Right lobe of liver (tissue), 6 donors: Measurements from ENCODE around the gene P2RX3. TPM values are rescaled to one million over a fixed set of nuclear protein-coding genes. Genes with fewer than 3 reads are reported as not detected.

Experiments
- ATAC-seq, 4 donors: fragments of 200-7000 bp; cut with Tn5 transposase; one replicate each; pipeline ENCODE4 v1.9.1; 2020; ENCODE audit warnings: mild to moderate bottlenecking in 4 of 4, moderate library complexity in 4 of 4
- DNase-seq, 3 donors: peaks; one replicate each; pipeline ENCODE4 v3.0.0-alpha.2; 2020
- H3K27ac ChIP-seq, 3 donors: fragments of 200-600 bp; one replicate each; pipeline ENCODE4 v1.8.0; 2022
- H3K27me3 ChIP-seq, 2 donors: fragments of 200-600 bp; one replicate each; pipeline ENCODE4 v1.8.0; 2022
- H3K36me3 ChIP-seq, 4 donors: fragments of 200-600 bp; sonication (generic) in 1 of 4; one replicate each; pipeline versions ENCODE4 v1.5.1 to v1.8.0; 2017 to 2022; ENCODE audit warnings: control low read depth in 1 of 4
- H3K4me1 ChIP-seq, 4 donors: fragments of 200-600 bp; sonication (generic) in 1 of 4; one replicate each; pipeline versions ENCODE4 v1.5.1 to v1.8.0; 2017 to 2022; ENCODE audit warnings: control low read depth in 1 of 4
- H3K4me3 ChIP-seq, 3 donors: fragments of 200-600 bp; one replicate each; pipeline ENCODE4 v1.8.0; 2022
- H3K9me3 ChIP-seq, 4 donors: fragments of 200-600 bp; sonication (generic) in 1 of 4; one replicate each; pipeline versions ENCODE4 v1.5.1 to v1.8.0; 2017 to 2022; ENCODE audit warnings: control low read depth in 1 of 4
- POLR2A ChIP-seq: fragments of 450-650 bp; IDR thresholded peaks from one replicate; pipeline ENCODE4 v1.6.1; 2017; ENCODE audit warnings: antibody characterized with exemption, mild to moderate bottlenecking
- WGBS: methylation state at CpG from one replicate; pipeline ENCODE4 v1.1.6; 2018; ENCODE audit warnings: low coverage, low lambda C conversion rate; ENCODE audit not compliant: insufficient coverage; ENCODE audit errors: missing lambda C conversion rate; 5-methylcytosine and 5-hydroxymethylcytosine counted together
- intact Hi-C, 2 donors: fragments of 100-400 bp; cut with DNase I; formaldehyde crosslinking; loops; one replicate each; pipeline versions ENCODE4 v1.11.2 to v1.14.1; 2022
- total RNA-seq, 6 experiments: library from RNA; depleted of rRNA in 2 of 6; stranded (reverse); fragments of >200 nt in 2 of 6; fragmentation: NEBNext Ultra II Directional in 3 of 6; extraction: Animal tissue kit (Norgen Biotek cat#: 25700) in 3 of 6; gene quantifications; one replicate each; pipeline versions ENCODE4 v1.1.0 to v1.2.4, GENCODE V29; 2016 to 2023
- TF ChIP-seq, protein P1 (sequence below), 4 donors: fragments of 200-600 bp in 3 of 4; fragments of 450-650 bp in 1 of 4; IDR thresholded peaks; one replicate each; pipeline versions ENCODE4 v1.5.1 to v1.8.0; 2016 to 2022; ENCODE audit warnings: antibody characterized with exemption in 4 of 4, mild to moderate bottlenecking in 2 of 4
- donor health status: DM: no; HTN: yes; CAD: no.
- donor health status: DM: no; HTN: no; CAD: no.
- donor health status: DM: no; HTN: no; CAD: no.
- donor health status: DM: no; HTN: yes; CAD: no.
- donor health status: DM: no; HTN: yes; CAD: no.

The P2RX3 gene
- total RNA-seq, 6 experiments from 2014 or later = 0.63 to 2.1 (median 0.77) TPM; not detected in 2

DNA sequence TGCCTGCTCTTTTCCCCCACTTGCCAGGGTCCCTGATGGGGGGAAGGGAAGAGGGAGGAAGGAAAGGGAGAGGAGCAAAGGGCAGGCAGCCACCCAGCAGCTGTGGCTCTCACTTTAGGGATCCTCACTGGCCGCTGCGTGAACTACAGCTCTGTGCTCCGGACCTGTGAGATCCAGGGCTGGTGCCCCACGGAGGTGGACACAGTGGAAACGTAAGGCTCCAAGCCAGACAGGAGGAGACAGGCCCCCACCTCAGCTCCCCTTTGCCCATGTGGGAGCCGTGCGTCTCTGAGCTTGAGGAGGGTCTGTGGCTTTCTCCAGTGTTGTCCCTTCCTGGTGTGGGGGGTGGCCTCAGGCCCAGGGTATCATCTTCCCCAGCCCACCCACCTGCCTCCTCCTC lies 9.9 kb downstream of the P2RX3 start:
- intact Hi-C loops = loop anchor here (10.0 kb wide), 2 partner anchors 137 to 297 kb away; partner anchors contain the start of gene YPEL4 (in 2 of the 2)
- H3K27me3 ChIP-seq = no peaks in the 10 kb centered on the region
- WGBS = no CpG with 5 or more reads among the region's 7 CpGs
- no peak overlapping the region for H3K4me3 ChIP-seq
- H3K9me3 ChIP-seq = no peaks in the 10 kb centered on the region
- no peaks in the 10 kb centered on the region for H3K4me1 ChIP-seq
- TF ChIP-seq, protein P1, sequence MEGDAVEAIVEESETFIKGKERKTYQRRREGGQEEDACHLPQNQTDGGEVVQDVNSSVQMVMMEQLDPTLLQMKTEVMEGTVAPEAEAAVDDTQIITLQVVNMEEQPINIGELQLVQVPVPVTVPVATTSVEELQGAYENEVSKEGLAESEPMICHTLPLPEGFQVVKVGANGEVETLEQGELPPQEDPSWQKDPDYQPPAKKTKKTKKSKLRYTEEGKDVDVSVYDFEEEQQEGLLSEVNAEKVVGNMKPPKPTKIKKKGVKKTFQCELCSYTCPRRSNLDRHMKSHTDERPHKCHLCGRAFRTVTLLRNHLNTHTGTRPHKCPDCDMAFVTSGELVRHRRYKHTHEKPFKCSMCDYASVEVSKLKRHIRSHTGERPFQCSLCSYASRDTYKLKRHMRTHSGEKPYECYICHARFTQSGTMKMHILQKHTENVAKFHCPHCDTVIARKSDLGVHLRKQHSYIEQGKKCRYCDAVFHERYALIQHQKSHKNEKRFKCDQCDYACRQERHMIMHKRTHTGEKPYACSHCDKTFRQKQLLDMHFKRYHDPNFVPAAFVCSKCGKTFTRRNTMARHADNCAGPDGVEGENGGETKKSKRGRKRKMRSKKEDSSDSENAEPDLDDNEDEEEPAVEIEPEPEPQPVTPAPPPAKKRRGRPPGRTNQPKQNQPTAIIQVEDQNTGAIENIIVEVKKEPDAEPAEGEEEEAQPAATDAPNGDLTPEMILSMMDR (IDR thresholded peaks at IDR 0.05) = no peak
- no peak for TF ChIP-seq POLR2A
- no peak overlapping the region for H3K27ac ChIP-seq
- ATAC-seq = no peak
- DNase-seq = no peak
- no peaks in the 10 kb centered on the region for H3K36me3 ChIP-seq

DNA sequence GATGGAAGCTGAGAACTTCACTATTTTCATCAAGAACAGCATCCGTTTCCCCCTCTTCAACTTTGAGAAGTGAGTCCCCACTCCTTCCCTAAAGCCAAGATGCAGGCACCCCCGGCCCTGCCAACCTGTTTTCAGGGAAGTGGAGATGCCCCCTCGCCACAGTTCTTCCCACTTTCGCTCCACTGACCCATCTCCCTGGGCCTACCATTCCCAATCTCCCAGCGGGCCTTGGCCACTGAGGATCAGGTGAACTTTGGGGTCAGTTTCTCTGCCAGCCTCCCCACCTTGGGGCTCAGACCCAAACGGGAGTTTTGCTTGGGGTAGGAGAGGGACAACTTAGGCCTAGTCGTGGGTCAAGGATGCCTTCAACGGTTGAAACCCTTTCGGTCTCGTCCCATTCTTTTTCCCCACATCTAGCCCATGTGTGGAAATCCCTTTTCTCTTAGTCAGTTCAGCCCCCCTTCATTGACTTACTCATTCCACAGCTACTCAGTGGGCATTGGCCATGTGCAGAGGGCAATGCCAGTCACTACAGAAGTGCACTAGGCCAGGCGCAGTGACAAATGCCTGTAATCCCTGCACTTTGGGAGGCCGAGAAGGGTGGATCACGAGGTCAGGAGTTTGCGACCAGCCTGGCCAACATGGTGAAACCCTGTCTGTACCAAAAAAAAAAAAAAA lies 10.6 kb downstream of the P2RX3 start:
- Histone ChIP-seq H3K27me3 (no peaks in the 10 kb centered on the region), H3K9me3 (no peaks in the 10 kb centered on the region), H3K4me3 (no peak overlapping the region), H3K27ac (no peak overlapping the region), H3K36me3 (no peaks in the 10 kb centered on the region), H3K4me1 (no peaks in the 10 kb centered on the region)
- no peak for DNase-seq
- ATAC-seq = no peak
- TF ChIP-seq, protein P1 (IDR thresholded peaks at IDR 0.05) = no peak
- TF ChIP-seq POLR2A = no peak
- intact Hi-C loops = loop anchor here (10.0 kb wide), 2 partner anchors 136 to 296 kb away; partner anchors contain the start of gene YPEL4 (in 2 of the 2)
- 74% methylated on average over 8 of the region's 14 CpGs for WGBS

- intact Hi-C loops = loop anchor here (10.0 kb wide), 2 partner anchors 135 to 295 kb away; partner anchors contain the start of gene YPEL4 (in 2 of the 2)
- 28% methylated on average over 19 of the region's 31 CpGs for WGBS
- Histone ChIP-seq H3K27me3 (no peaks in the 10 kb centered on the region), H3K4me1 (no peaks in the 10 kb centered on the region), H3K4me3 (peak overlapping the region in 2 of 3 donors; percentile 29 to 52), H3K27ac (no peak overlapping the region), H3K36me3 (no peaks in the 10 kb centered on the region), H3K9me3 (no peaks in the 10 kb centered on the region)
- peak; percentile 74 to 79 (median 75) for DNase-seq
- ATAC-seq = peak; percentile 73 to 90 (median 80)
- TF ChIP-seq, protein P1 (IDR thresholded peaks at IDR 0.05) = peak; percentile 71 to 93 (median 88)
- no peak for TF ChIP-seq POLR2A
Observed at GRCh38 chr11:57349491-57350274, 11.5 kb downstream of the P2RX3 start.

DNA sequence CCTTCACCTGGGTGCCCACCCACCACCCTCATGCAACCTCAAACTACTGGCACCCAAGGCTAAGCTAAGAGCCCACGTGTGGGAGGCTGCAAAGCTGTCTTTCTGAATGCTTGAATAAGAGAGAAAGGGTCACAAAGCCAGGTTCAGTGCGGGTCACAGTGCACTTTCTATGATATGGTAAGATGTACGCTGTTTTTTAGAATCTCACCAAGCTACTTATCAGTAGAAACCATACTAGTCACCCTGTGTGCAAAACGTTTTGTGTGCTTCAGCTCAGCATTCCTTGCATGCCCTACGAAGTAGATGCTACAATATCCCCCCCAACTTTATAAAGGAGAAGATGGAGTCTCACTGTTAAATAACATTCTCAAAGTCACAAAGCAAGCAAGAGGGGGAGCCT lies 14.9 kb downstream of the P2RX3 start:
- DNase-seq (no peak), ATAC-seq (no peak)
- 100% methylated on average over 1 of the region's 5 CpGs for WGBS
- Histone ChIP-seq H3K27me3 (no peaks in the 10 kb centered on the region), H3K9me3 (no peaks in the 10 kb centered on the region), H3K27ac (no peak overlapping the region), H3K4me3 (no peak overlapping the region), H3K36me3 (no peaks in the 10 kb centered on the region), H3K4me1 (peaks cover 0 to 5% (median 1%) of the 10 kb centered on the region in 4 donors)
- TF ChIP-seq, protein P1 (IDR thresholded peaks at IDR 0.05) = no peak
- no peak for TF ChIP-seq POLR2A
- intact Hi-C loops = no loop called here
